GM12864 (cell line): Measurements from ENCODE around the gene GSTO2.
A peak's percentile ranks its signal among the peaks of the same experiment; 100 is the strongest.

Source experiments
- DNase-seq: peaks from one replicate; pipeline ENCODE4 v3.0.0-alpha.2; 2011; ENCODE audit warnings: low read depth
- H3K4me3 ChIP-seq: 2 replicates; pipeline ENCODE4 v1.5.1; 2011; ENCODE audit warnings: mild to moderate bottlenecking, low read depth, low read length, control low read depth
- CTCF ChIP-seq: IDR thresholded peaks from 2 replicates; pipeline ENCODE4 v1.5.1; 2011; ENCODE audit warnings: low read depth, mild to moderate bottlenecking, moderate library complexity, low read length, control low read depth, inconsistent platforms; ENCODE audit errors: missing control alignments

The GSTO2 gene

GRCh38 chr10:104349623-104350126 lies 80.7 kb downstream of the GSTO2 start:
- TF ChIP-seq CTCF: no peak
- H3K4me3 ChIP-seq: no peak overlapping the region; the same call in 1 of the 2 replicates
- no peak for DNase-seq

GRCh38 chr10:104350127-104350635 lies 81.2 kb downstream of the GSTO2 start:
- no peak for DNase-seq
- no peak overlapping the region; the same call in 1 of the 2 replicates for H3K4me3 ChIP-seq
- TF ChIP-seq CTCF: peak; percentile 53

GRCh38 chr10:104351061-104351702 lies 82.2 kb downstream of the GSTO2 start:
- TF ChIP-seq CTCF: no peak
- H3K4me3 ChIP-seq: no peak overlapping the region
- DNase-seq: no peak

- no peak overlapping the region; the same call in 1 of the 2 replicates for H3K4me3 ChIP-seq
- no peak for TF ChIP-seq CTCF
- no peak for DNase-seq
Observed at GRCh38 chr10:104351919-104352318, 82.9 kb downstream of the GSTO2 start.

GRCh38 chr10:104353325-104354048 lies 84.5 kb downstream of the GSTO2 start, which contains the start of gene CFAP58:
TSS of gene CFAP58 (plus strand) at chr10:104353833. CDS start at chr10:104353898, 65 bp downstream.
- TF ChIP-seq CTCF: peak; percentile 75
- DNase-seq: no peak
- H3K4me3 ChIP-seq: peak within 1 kb of the TSS; percentile 31
